Activated CD4-positive, CD25-positive, alpha-beta regulatory T cell treated with anti-CD3 and anti-CD28 coated beads, Interleukin-2, amount 50 U/mL, for 72 hours (primary cell): Measurements from ENCODE around the gene IPPK.

Source experiments
- DNase-seq: peaks from one replicate; pipeline ENCODE4 v3.0.0; 2021

Gene IPPK

GRCh38 chr9:92655896-92656536 lies 13.9 kb downstream of the IPPK start:
- DNase-seq: no peak

GRCh38 chr9:92655366-92655765 lies 14.6 kb downstream of the IPPK start:
- DNase-seq: no peak

GRCh38 chr9:92654481-92655301 lies 15.2 kb downstream of the IPPK start:
- DNase-seq: no peak

GRCh38 chr9:92652461-92652860 lies 17.5 kb downstream of the IPPK start:
- no peak for DNase-seq

- DNase-seq: no peak
Measured at GRCh38 chr9:92650839-92651621, 18.9 kb downstream of the IPPK start.

- no peak for DNase-seq
Measured at GRCh38 chr9:92650296-92650695, 19.6 kb downstream of the IPPK start.

- DNase-seq: no peak
Measured at GRCh38 chr9:92649007-92649406, 20.9 kb downstream of the IPPK start.

GRCh38 chr9:92648474-92648971 lies 21.4 kb downstream of the IPPK start:
- no peak for DNase-seq

GRCh38 chr9:92647671-92648473 lies 22.1 kb downstream of the IPPK start:
- DNase-seq: no peak

GRCh38 chr9:92645041-92645440 lies 24.9 kb downstream of the IPPK start:
- DNase-seq: no peak

- DNase-seq: no peak
Measured at GRCh38 chr9:92644278-92644677, 25.7 kb downstream of the IPPK start.

- DNase-seq: no peak
Measured at GRCh38 chr9:92642564-92642963, 27.4 kb downstream of the IPPK start.

GRCh38 chr9:92642041-92642451 lies 27.9 kb downstream of the IPPK start:
- no peak for DNase-seq

- DNase-seq: no peak
Measured at GRCh38 chr9:92641092-92641809, 28.7 kb downstream of the IPPK start.

GRCh38 chr9:92640398-92641091 lies 29.4 kb downstream of the IPPK start:
- DNase-seq: no peak

- no peak for DNase-seq
Measured at GRCh38 chr9:92639791-92640271, 30.1 kb downstream of the IPPK start.

GRCh38 chr9:92639124-92639523 lies 30.8 kb downstream of the IPPK start:
- no peak for DNase-seq

GRCh38 chr9:92638621-92639101 lies 31.3 kb downstream of the IPPK start:
- no peak for DNase-seq

GRCh38 chr9:92637886-92638620 lies 31.9 kb downstream of the IPPK start:
- no peak for DNase-seq

GRCh38 chr9:92637326-92637725 lies 32.6 kb downstream of the IPPK start:
- DNase-seq: no peak
